HEK293T (cell line): ENCODE data around the gene CD82.

ENCODE experiments used
- BHLHE40 ChIP-seq: fragments of 450-650 bp; IDR thresholded peaks from 2 replicates; pipeline ENCODE4 v1.6.1; 2016; ENCODE audit warnings: mild to moderate bottlenecking, moderate library complexity, borderline replicate concordance
- ELF4 ChIP-seq: fragments of 450-650 bp; IDR thresholded peaks from 2 replicates; pipeline ENCODE4 v1.6.1; 2017; ENCODE audit warnings: antibody characterized with exemption
- FOXA1 ChIP-seq: fragments of 450-650 bp; IDR thresholded peaks from 2 replicates; pipeline ENCODE4 v1.6.1; 2016; ENCODE audit warnings: mild to moderate bottlenecking
- FOXK2 ChIP-seq: fragments of 450-650 bp; IDR thresholded peaks from 2 replicates; pipeline ENCODE4 v1.6.1; 2016; ENCODE audit warnings: mild to moderate bottlenecking
- FOXM1 ChIP-seq: fragments of 450-650 bp; IDR thresholded peaks from 2 replicates; pipeline ENCODE4 v1.6.1; 2017; ENCODE audit warnings: mild to moderate bottlenecking, borderline replicate concordance
- HDGF ChIP-seq: fragments of 450-650 bp; IDR thresholded peaks from 2 replicates; pipeline ENCODE4 v1.6.1; 2017; ENCODE audit warnings: antibody characterized with exemption, borderline replicate concordance
- L3MBTL2 ChIP-seq: fragments of 450-650 bp; conservative IDR thresholded peaks from 2 replicates; pipeline ENCODE4 v1.6.1; 2016; ENCODE audit warnings: mild to moderate bottlenecking
- LEF1 ChIP-seq: fragments of 450-650 bp; IDR thresholded peaks from 2 replicates; pipeline ENCODE4 v1.6.1; 2017; ENCODE audit warnings: mild to moderate bottlenecking, borderline replicate concordance
- SP1 ChIP-seq: fragments of 450-650 bp; IDR thresholded peaks from 2 replicates; pipeline ENCODE4 v1.6.1; 2017
- SUZ12 ChIP-seq: fragments of 450-650 bp; IDR thresholded peaks from 2 replicates; pipeline ENCODE4 v1.6.1; 2016; ENCODE audit warnings: mild to moderate bottlenecking
- TARDBP ChIP-seq: fragments of 450-650 bp; IDR thresholded peaks from 2 replicates; pipeline ENCODE4 v1.6.1; 2016
- ZNF384 ChIP-seq: fragments of 450-650 bp; IDR thresholded peaks from 2 replicates; pipeline ENCODE4 v1.6.1; 2016

DNA sequence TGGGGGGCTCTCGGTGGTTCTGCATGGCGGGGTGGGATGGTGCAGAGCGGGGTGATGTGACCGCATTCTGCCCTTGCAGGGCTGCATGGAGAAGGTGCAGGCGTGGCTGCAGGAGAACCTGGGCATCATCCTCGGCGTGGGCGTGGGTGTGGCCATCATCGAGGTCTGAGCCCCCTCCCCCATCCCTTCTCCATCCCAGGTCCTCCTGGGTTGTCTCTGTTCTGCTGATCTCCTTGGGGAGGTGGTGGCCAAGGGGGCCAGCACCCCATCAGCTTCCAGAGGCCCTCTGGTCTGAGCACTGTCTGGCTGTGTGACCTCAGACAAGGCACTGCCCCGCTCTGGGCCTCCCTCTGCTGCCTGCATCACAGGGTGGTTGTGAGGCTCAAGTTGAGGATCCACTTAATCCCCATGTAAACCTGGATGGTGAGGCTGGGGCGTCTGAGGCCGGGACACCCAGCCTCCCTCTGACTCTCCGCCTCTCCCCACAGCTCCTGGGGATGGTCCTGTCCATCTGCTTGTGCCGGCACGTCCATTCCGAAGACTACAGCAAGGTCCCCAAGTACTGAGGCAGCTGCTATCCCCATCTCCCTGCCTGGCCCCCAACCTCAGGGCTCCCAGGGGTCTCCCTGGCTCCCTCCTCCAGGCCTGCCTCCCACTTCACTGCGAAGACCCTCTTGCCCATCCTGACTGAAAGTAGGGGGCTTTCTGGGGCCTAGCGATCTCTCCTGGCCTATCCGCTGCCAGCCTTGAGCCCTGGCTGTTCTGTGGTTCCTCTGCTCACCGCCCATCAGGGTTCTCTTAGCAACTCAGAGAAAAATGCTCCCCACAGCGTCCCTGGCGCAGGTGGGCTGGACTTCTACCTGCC is 53.3 kb downstream of the CD82 start:
- no peak for TF ChIP-seq LEF1
- no peak for TF ChIP-seq BHLHE40
- TF ChIP-seq SUZ12, result no peak
- no peak for TF ChIP-seq HDGF
- TF ChIP-seq FOXM1, result no peak
- no peak for TF ChIP-seq SP1
- TF ChIP-seq TARDBP, result no peak
- no peak for TF ChIP-seq ZNF384
- no peak for TF ChIP-seq ELF4
- TF ChIP-seq L3MBTL2, result no peak
- TF ChIP-seq FOXK2, result no peak
- TF ChIP-seq FOXA1, result no peak
